GM23338 (cell line): ENCODE measurements around the gene FGFR3. TPM values are rescaled to one million over a fixed set of nuclear protein-coding genes. Genes with fewer than 3 reads are reported as not detected.

ENCODE experiments used
- ATAC-seq: fragments of 200-7000 bp; cut with Tn5 transposase; 3 replicates; pipeline ENCODE4 v1.9.1; 2020
- DNase-seq: peaks from one replicate; pipeline ENCODE4 v3.0.0-alpha.2; 2015; ENCODE audit warnings: low spot score
- H2AFZ ChIP-seq: fragments of 200-600 bp; sonication (generic); 2 replicates; pipeline ENCODE4 v1.8.0; 2016; ENCODE audit warnings: antibody characterized with exemption, mild to moderate bottlenecking, moderate library complexity
- H3F3A ChIP-seq: fragments of 200-600 bp; sonication (generic); replicated peaks from 2 replicates; pipeline ENCODE4 v1.8.0; 2017; ENCODE audit warnings: antibody characterized with exemption, mixed run types, low read depth
- H3K27ac ChIP-seq: fragments of 200-600 bp; sonication (generic); 2 replicates; pipeline ENCODE4 v1.6.1; 2016; ENCODE audit warnings: low read depth
- H3K27me3 ChIP-seq: fragments of 200-600 bp; sonication (generic); 2 replicates; pipeline ENCODE4 v1.8.0; 2016; ENCODE audit warnings: mild to moderate bottlenecking, mixed run types, moderate library complexity; ENCODE audit not compliant: insufficient read depth
- H3K36me3 ChIP-seq: fragments of 200-600 bp; sonication (generic); 2 replicates; pipeline ENCODE4 v1.8.0; 2016; ENCODE audit warnings: mild to moderate bottlenecking; ENCODE audit not compliant: insufficient read depth
- H3K4me1 ChIP-seq: fragments of 200-600 bp; sonication (generic); 2 replicates; pipeline ENCODE4 v1.8.0; 2016; ENCODE audit warnings: mild to moderate bottlenecking, moderate library complexity; ENCODE audit not compliant: insufficient read depth
- H3K4me2 ChIP-seq: fragments of 200-600 bp; sonication (generic); 2 replicates; pipeline ENCODE4 v1.7.1; 2017; ENCODE audit warnings: mixed run types
- H3K4me3 ChIP-seq: fragments of 200-600 bp; sonication (generic); 2 replicates; pipeline ENCODE4 v1.6.1; 2016; ENCODE audit warnings: mixed run types
- H3K79me2 ChIP-seq: fragments of 200-600 bp; sonication (generic); replicated peaks from 2 replicates; pipeline ENCODE4 v1.8.0; 2017; ENCODE audit warnings: mild to moderate bottlenecking; ENCODE audit not compliant: insufficient read depth
- H3K9me2 ChIP-seq: fragments of 200-600 bp; sonication (generic); 2 replicates; pipeline ENCODE4 v1.8.0; 2017; ENCODE audit not compliant: insufficient read depth
- H4K20me1 ChIP-seq: fragments of 200-600 bp; sonication (generic); replicated peaks from 2 replicates; pipeline ENCODE4 v1.8.0; 2017; ENCODE audit warnings: mild to moderate bottlenecking; ENCODE audit not compliant: insufficient read depth
- H3K27ac Mint-ChIP-seq: 2 replicates; pipeline ENCODE4 v1.8.0; 2020; ENCODE audit warnings: inconsistent platforms, mild to moderate bottlenecking, moderate library complexity, mixed read lengths
- H3K27me3 Mint-ChIP-seq: 3 replicates; pipeline ENCODE4 v1.8.0; 2022; ENCODE audit warnings: low read depth, mild to moderate bottlenecking, moderate library complexity, mixed read lengths, inconsistent platforms; ENCODE audit not compliant: insufficient read depth, poor library complexity
- H3K36me3 Mint-ChIP-seq: 3 replicates; pipeline ENCODE4 v1.8.0; 2021; ENCODE audit warnings: low read depth, mild to moderate bottlenecking, inconsistent platforms, moderate library complexity, mixed read lengths
- H3K4me1 Mint-ChIP-seq: 3 replicates; pipeline ENCODE4 v1.8.0; 2020; ENCODE audit warnings: mild to moderate bottlenecking, inconsistent platforms, mixed read lengths
- H3K4me3 Mint-ChIP-seq: 3 replicates; pipeline ENCODE4 v1.8.0; 2021; ENCODE audit warnings: moderate library complexity, mild to moderate bottlenecking, inconsistent platforms, mixed read lengths
- H3K9me3 Mint-ChIP-seq: 3 replicates; pipeline ENCODE4 v1.8.0; 2020; ENCODE audit warnings: moderate library complexity, mild to moderate bottlenecking, inconsistent platforms, mixed read lengths
- CREB1 ChIP-seq: fragments of 250-450 bp; sonication (Bioruptor Pico); IDR thresholded peaks from 2 replicates; pipeline ENCODE4 v1.5.0; 2020; ENCODE audit warnings: low read depth, mild to moderate bottlenecking, moderate library complexity
- ETS1 ChIP-seq: IDR thresholded peaks from 2 replicates; pipeline ENCODE4 v1.6.1; 2016; ENCODE audit warnings: antibody characterized with exemption
- EZH2 ChIP-seq: fragments of 200-600 bp; sonication (generic); IDR thresholded peaks from one replicate; pipeline ENCODE4 v1.8.0; 2017; ENCODE audit warnings: antibody characterized with exemption, mild to moderate bottlenecking, low read depth; ENCODE audit not compliant: unreplicated experiment
- EZH2phosphoT487 ChIP-seq: fragments of 200-600 bp; sonication (generic); IDR thresholded peaks from one replicate; pipeline ENCODE4 v1.8.1; 2018; ENCODE audit warnings: antibody characterized with exemption; ENCODE audit not compliant: unreplicated experiment
- JUNB ChIP-seq: IDR thresholded peaks from one replicate; pipeline ENCODE4 v1.6.1; 2016; ENCODE audit warnings: antibody characterized with exemption; ENCODE audit not compliant: unreplicated experiment
- NANOG ChIP-seq: IDR thresholded peaks from 2 replicates; pipeline ENCODE4 v1.6.1; 2016; ENCODE audit warnings: antibody characterized with exemption, borderline replicate concordance
- POLR2AphosphoS5 ChIP-seq: IDR thresholded peaks from 2 replicates; pipeline ENCODE4 v1.6.1; 2016; ENCODE audit warnings: antibody characterized with exemption, low read depth
- REST ChIP-seq: IDR thresholded peaks from one replicate; pipeline ENCODE4 v1.6.1; 2018; ENCODE audit warnings: antibody characterized with exemption; ENCODE audit not compliant: unreplicated experiment
- STAT1 ChIP-seq: IDR thresholded peaks from one replicate; pipeline ENCODE4 v1.6.1; 2016; ENCODE audit warnings: antibody characterized with exemption; ENCODE audit not compliant: unreplicated experiment
- ZNF114 ChIP-seq: fragments of 250-450 bp; sonication (Bioruptor Pico); IDR thresholded peaks from 2 replicates; pipeline ENCODE4 v1.5.0; 2020; ENCODE audit warnings: mild to moderate bottlenecking, moderate library complexity
- ZNF331 ChIP-seq: fragments of 250-450 bp; sonication (Bioruptor Pico); IDR thresholded peaks from 2 replicates; pipeline ENCODE4 v1.5.0; 2020; ENCODE audit warnings: low read depth, mild to moderate bottlenecking, moderate library complexity
- ZNF462 ChIP-seq: fragments of 250-450 bp; sonication (Bioruptor Pico); IDR thresholded peaks from 2 replicates; pipeline ENCODE4 v1.5.0; 2020; ENCODE audit warnings: mild to moderate bottlenecking, moderate library complexity
- polyA plus RNA-seq: library from polyadenylated mRNA; unstranded; fragments of >200 nt; fragmentation: Nextera tagmentation; extraction: Ambion mirVana; gene quantifications from 2 replicates; pipeline ENCODE4 v1.2.1, GENCODE V29; 2016
- total RNA-seq: library from RNA; depleted of rRNA; stranded (reverse); fragments of >200 nt; shearing (Covaris generic); gene quantifications from 2 replicates; pipeline ENCODE4 v1.2.3, GENCODE V29; 2014
- TF ChIP-seq, protein P1 (sequence below), 2 experiments: fragments of 200-600 bp in 1 of 2; sonication (generic) in 1 of 2; conservative IDR thresholded peaks; 2 replicates each; pipeline versions ENCODE4 v1.5.1 to v1.6.1; 2016 to 2017; ENCODE audit warnings: antibody characterized with exemption in 2 of 2, low read depth in 2 of 2, mild to moderate bottlenecking in 2 of 2, moderate library complexity in 1 of 2

FGFR3 gene
- total and polyA plus RNA-seq, 2 experiments from 2014 or later, result 3.6 to 17.4 TPM

- Histone ChIP-seq H4K20me1 (no peaks in the 10 kb centered on the region; the same call in 1 of the 2 replicates), H3K4me3 (no peak overlapping the region), H3K36me3 (peaks cover 22% of the 10 kb centered on the region), H3K27me3 (no peaks in the 10 kb centered on the region), H3K4me2 (no peak overlapping the region), H3K79me2 (no peaks in the 10 kb centered on the region), H3K27ac (0 out of 2 replicates have a peak overlapping the region, but pooled peaks have one; percentile 69), H2AFZ (no peak overlapping the region), H3F3A (peaks cover 5% of the 10 kb centered on the region; the same call in 1 of the 2 replicates), H3K4me1 (no peaks in the 10 kb centered on the region), H3K9me2 (no peaks in the 10 kb centered on the region)
- no peak for TF ChIP-seq JUNB
- TF ChIP-seq STAT1, result no peak
- TF ChIP-seq ZNF114 (CRISPR knock-in tag), result no peak
- no peak for TF ChIP-seq ZNF462 (CRISPR knock-in tag)
- no peak for TF ChIP-seq ETS1
- TF ChIP-seq EZH2, result no peak
- TF ChIP-seq EZH2phosphoT487, result no peak
- no peak for TF ChIP-seq REST
- TF ChIP-seq ZNF331 (CRISPR knock-in tag), result no peak
- TF ChIP-seq CREB1 (CRISPR knock-in tag), result no peak
- TF ChIP-seq POLR2AphosphoS5, result no peak
- no peak for TF ChIP-seq NANOG
- TF ChIP-seq, protein P1, sequence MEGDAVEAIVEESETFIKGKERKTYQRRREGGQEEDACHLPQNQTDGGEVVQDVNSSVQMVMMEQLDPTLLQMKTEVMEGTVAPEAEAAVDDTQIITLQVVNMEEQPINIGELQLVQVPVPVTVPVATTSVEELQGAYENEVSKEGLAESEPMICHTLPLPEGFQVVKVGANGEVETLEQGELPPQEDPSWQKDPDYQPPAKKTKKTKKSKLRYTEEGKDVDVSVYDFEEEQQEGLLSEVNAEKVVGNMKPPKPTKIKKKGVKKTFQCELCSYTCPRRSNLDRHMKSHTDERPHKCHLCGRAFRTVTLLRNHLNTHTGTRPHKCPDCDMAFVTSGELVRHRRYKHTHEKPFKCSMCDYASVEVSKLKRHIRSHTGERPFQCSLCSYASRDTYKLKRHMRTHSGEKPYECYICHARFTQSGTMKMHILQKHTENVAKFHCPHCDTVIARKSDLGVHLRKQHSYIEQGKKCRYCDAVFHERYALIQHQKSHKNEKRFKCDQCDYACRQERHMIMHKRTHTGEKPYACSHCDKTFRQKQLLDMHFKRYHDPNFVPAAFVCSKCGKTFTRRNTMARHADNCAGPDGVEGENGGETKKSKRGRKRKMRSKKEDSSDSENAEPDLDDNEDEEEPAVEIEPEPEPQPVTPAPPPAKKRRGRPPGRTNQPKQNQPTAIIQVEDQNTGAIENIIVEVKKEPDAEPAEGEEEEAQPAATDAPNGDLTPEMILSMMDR (conservative IDR thresholded peaks at IDR 0.05; ENCODE audit: low read depth in 2 of 2), result no peak
- peaks cover 49% of the 10 kb centered on the region for H3K36me3 Mint-ChIP-seq
- H3K4me3 Mint-ChIP-seq, result no peak overlapping the region
- ATAC-seq (no peak), DNase-seq (no peak)
- H3K27ac Mint-ChIP-seq, result no peak overlapping the region
- peaks cover 19% of the 10 kb centered on the region for H3K27me3 Mint-ChIP-seq
- no peaks in the 10 kb centered on the region; the same call in 2 of the 3 replicates for H3K9me3 Mint-ChIP-seq
- no peaks in the 10 kb centered on the region; the same call in 2 of the 3 replicates for H3K4me1 Mint-ChIP-seq
These were observed 47.9 kb upstream of the FGFR3 start for GRCh38 chr4:1745165-1745564.
